HepG2 (cell line): ENCODE measurements around the gene BTF3L4. TPM values are rescaled to one million over a fixed set of nuclear protein-coding genes. Genes with fewer than 3 reads are reported as not detected.

ENCODE experiments used
- HMG20A ChIP-seq: IDR thresholded peaks from 2 replicates; pipeline ENCODE4 v1.6.1; 2016; ENCODE audit warnings: borderline replicate concordance
- HOXA3 ChIP-seq: sonication (generic); formaldehyde crosslinking; IDR thresholded peaks from 2 replicates; pipeline ENCODE4 v1.5.0; 2020; ENCODE audit warnings: missing genetic modification reagents
- JARID2 ChIP-seq: sonication (generic); formaldehyde crosslinking; IDR thresholded peaks from 2 replicates; pipeline ENCODE4 v1.8.1; 2023; ENCODE audit warnings: missing genetic modification reagents, inconsistent platforms; ENCODE audit not compliant: insufficient replicate concordance
- KDM1A ChIP-seq: IDR thresholded peaks from 2 replicates; pipeline ENCODE4 v1.6.1; 2016; ENCODE audit warnings: missing compliant biosample characterization
- MYNN ChIP-seq: sonication (generic); formaldehyde crosslinking; IDR thresholded peaks from 2 replicates; pipeline ENCODE4 v1.4.0; 2020; ENCODE audit warnings: mild to moderate bottlenecking, low read depth, missing genetic modification reagents
- SAP130 ChIP-seq: IDR thresholded peaks from 2 replicates; pipeline ENCODE4 v1.6.1; 2016; ENCODE audit warnings: low read depth
- SMAD3 ChIP-seq: sonication (generic); formaldehyde crosslinking; IDR thresholded peaks from 2 replicates; pipeline ENCODE4 v1.4.0; 2020; ENCODE audit warnings: missing genetic modification reagents
- ZNF382 ChIP-seq: sonication (generic); formaldehyde crosslinking; IDR thresholded peaks from 2 replicates; pipeline ENCODE4 v1.5.0; 2020; ENCODE audit warnings: missing genetic modification reagents, mild to moderate bottlenecking, borderline replicate concordance
- ZNF674 ChIP-seq: sonication (generic); formaldehyde crosslinking; IDR thresholded peaks from 2 replicates; pipeline ENCODE4 v1.5.0; 2020; ENCODE audit warnings: low read depth, mild to moderate bottlenecking, missing genetic modification reagents
- ZNF746 ChIP-seq: sonication (generic); formaldehyde crosslinking; IDR thresholded peaks from 2 replicates; pipeline ENCODE4 v1.8.0; 2022; ENCODE audit warnings: mild to moderate bottlenecking, missing genetic modification reagents
- ZNF772 ChIP-seq: sonication (generic); formaldehyde crosslinking; IDR thresholded peaks from 2 replicates; pipeline ENCODE4 v1.5.0; 2020; ENCODE audit warnings: mild to moderate bottlenecking, missing genetic modification reagents
- ZNF782 ChIP-seq: sonication (generic); formaldehyde crosslinking; IDR thresholded peaks from 2 replicates; pipeline ENCODE4 v1.4.0; 2020; ENCODE audit warnings: missing genetic modification reagents, mild to moderate bottlenecking, borderline replicate concordance
- polyA plus RNA-seq, 8 experiments: library from polyadenylated mRNA; depleted of rRNA in 3 of 8; stranded (reverse) in 7 of 8; unstranded in 1 of 8; fragments of >200 nt; fragmentation: Illumina TruSeq in 4 of 8; extraction: Trizol in 4 of 8; gene quantifications; 2 replicates each; pipeline versions ENCODE4 v1.2.1 to v1.2.3, GENCODE V29; 2011 to 2016; ENCODE audit warnings: low read depth in 4 of 8, missing spikeins in 1 of 8, mixed read lengths in 1 of 8; ENCODE audit not compliant: insufficient read depth in 1 of 8
- total RNA-seq, 5 experiments: library from RNA; depleted of rRNA; stranded (reverse); fragments of >200 nt; fragmentation: Illumina TruSeq; extraction: Trizol; gene quantifications; 2 replicates each; pipeline ENCODE4 v1.2.3, GENCODE V29; 2016; ENCODE audit warnings: low read depth in 1 of 5
- TF ChIP-seq, protein P1 (sequence below): sonication (generic); formaldehyde crosslinking; conservative IDR thresholded peaks from 2 replicates; pipeline ENCODE4 v1.4.0; 2020; ENCODE audit warnings: mild to moderate bottlenecking, missing genetic modification reagents, moderate library complexity
- TF ChIP-seq, protein P2 (sequence below): sonication (generic); formaldehyde crosslinking; IDR thresholded peaks from 2 replicates; pipeline ENCODE4 v1.4.0; 2020; ENCODE audit warnings: missing genetic modification reagents
- TF ChIP-seq, protein P3 (sequence below): sonication (generic); formaldehyde crosslinking; IDR thresholded peaks from 2 replicates; pipeline ENCODE4 v1.4.0; 2020; ENCODE audit warnings: missing genetic modification reagents, borderline replicate concordance
- TF ChIP-seq, protein P4 (sequence below): conservative IDR thresholded peaks from 2 replicates; pipeline ENCODE4 v1.6.1; 2018; ENCODE audit warnings: missing genetic modification reagents
- TF ChIP-seq, protein P5 (sequence below): IDR thresholded peaks from 2 replicates; pipeline ENCODE4 v1.6.1; 2016; ENCODE audit warnings: control low read depth
- TF ChIP-seq, protein P6 (sequence below): sonication (generic); formaldehyde crosslinking; IDR thresholded peaks from 2 replicates; pipeline ENCODE4 v1.5.0; 2020; ENCODE audit warnings: missing genetic modification reagents

The BTF3L4 gene
- total and polyA plus RNA-seq, 2 of the 13 experiments (the other 11 are each of a cell fraction or from before 2014, with no cell fraction given), result 59.0 to 74.3 TPM

DNA sequence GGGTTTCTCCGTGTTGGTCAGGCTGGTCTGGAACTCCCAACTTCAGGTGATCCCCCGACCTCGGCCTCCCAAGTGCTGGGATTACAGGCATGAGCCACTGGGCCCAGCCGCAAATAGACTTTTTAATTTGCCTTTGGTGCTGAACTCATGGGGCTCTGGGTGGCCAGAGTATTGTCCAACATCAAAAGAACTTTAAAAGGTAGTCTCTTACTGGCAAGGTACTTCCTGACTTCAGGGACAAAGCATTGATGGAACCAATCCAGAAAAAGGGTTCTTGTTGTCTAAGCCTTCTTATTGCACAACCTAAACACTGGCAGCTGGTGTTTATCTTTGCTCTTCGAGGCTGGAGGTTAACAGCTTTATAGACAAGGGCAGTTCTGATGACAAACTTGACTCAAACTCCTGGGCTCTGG is 18.7 kb upstream of the BTF3L4 start (continued):
- TF ChIP-seq JARID2 (CRISPR knock-in tag), result no peak
- TF ChIP-seq, protein P1, sequence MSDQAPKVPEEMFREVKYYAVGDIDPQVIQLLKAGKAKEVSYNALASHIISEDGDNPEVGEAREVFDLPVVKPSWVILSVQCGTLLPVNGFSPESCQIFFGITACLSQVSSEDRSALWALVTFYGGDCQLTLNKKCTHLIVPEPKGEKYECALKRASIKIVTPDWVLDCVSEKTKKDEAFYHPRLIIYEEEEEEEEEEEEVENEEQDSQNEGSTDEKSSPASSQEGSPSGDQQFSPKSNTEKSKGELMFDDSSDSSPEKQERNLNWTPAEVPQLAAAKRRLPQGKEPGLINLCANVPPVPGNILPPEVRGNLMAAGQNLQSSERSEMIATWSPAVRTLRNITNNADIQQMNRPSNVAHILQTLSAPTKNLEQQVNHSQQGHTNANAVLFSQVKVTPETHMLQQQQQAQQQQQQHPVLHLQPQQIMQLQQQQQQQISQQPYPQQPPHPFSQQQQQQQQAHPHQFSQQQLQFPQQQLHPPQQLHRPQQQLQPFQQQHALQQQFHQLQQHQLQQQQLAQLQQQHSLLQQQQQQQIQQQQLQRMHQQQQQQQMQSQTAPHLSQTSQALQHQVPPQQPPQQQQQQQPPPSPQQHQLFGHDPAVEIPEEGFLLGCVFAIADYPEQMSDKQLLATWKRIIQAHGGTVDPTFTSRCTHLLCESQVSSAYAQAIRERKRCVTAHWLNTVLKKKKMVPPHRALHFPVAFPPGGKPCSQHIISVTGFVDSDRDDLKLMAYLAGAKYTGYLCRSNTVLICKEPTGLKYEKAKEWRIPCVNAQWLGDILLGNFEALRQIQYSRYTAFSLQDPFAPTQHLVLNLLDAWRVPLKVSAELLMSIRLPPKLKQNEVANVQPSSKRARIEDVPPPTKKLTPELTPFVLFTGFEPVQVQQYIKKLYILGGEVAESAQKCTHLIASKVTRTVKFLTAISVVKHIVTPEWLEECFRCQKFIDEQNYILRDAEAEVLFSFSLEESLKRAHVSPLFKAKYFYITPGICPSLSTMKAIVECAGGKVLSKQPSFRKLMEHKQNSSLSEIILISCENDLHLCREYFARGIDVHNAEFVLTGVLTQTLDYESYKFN, result peak; percentile 97
- peak; percentile 86 for TF ChIP-seq HOXA3 (CRISPR knock-in tag)
- TF ChIP-seq, protein P2, sequence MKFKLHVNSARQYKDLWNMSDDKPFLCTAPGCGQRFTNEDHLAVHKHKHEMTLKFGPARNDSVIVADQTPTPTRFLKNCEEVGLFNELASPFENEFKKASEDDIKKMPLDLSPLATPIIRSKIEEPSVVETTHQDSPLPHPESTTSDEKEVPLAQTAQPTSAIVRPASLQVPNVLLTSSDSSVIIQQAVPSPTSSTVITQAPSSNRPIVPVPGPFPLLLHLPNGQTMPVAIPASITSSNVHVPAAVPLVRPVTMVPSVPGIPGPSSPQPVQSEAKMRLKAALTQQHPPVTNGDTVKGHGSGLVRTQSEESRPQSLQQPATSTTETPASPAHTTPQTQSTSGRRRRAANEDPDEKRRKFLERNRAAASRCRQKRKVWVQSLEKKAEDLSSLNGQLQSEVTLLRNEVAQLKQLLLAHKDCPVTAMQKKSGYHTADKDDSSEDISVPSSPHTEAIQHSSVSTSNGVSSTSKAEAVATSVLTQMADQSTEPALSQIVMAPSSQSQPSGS (CRISPR knock-in tag), result peak; percentile 90
- TF ChIP-seq ZNF746 (CRISPR knock-in tag), result peak; percentile 63; the same call in 1 of the 2 replicates
- no peak for TF ChIP-seq ZNF674 (CRISPR knock-in tag)
- TF ChIP-seq, protein P3, sequence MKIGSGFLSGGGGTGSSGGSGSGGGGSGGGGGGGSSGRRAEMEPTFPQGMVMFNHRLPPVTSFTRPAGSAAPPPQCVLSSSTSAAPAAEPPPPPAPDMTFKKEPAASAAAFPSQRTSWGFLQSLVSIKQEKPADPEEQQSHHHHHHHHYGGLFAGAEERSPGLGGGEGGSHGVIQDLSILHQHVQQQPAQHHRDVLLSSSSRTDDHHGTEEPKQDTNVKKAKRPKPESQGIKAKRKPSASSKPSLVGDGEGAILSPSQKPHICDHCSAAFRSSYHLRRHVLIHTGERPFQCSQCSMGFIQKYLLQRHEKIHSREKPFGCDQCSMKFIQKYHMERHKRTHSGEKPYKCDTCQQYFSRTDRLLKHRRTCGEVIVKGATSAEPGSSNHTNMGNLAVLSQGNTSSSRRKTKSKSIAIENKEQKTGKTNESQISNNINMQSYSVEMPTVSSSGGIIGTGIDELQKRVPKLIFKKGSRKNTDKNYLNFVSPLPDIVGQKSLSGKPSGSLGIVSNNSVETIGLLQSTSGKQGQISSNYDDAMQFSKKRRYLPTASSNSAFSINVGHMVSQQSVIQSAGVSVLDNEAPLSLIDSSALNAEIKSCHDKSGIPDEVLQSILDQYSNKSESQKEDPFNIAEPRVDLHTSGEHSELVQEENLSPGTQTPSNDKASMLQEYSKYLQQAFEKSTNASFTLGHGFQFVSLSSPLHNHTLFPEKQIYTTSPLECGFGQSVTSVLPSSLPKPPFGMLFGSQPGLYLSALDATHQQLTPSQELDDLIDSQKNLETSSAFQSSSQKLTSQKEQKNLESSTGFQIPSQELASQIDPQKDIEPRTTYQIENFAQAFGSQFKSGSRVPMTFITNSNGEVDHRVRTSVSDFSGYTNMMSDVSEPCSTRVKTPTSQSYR (CRISPR knock-in tag), result peak; percentile 58; the same call in 1 of the 2 replicates
- TF ChIP-seq, protein P4, sequence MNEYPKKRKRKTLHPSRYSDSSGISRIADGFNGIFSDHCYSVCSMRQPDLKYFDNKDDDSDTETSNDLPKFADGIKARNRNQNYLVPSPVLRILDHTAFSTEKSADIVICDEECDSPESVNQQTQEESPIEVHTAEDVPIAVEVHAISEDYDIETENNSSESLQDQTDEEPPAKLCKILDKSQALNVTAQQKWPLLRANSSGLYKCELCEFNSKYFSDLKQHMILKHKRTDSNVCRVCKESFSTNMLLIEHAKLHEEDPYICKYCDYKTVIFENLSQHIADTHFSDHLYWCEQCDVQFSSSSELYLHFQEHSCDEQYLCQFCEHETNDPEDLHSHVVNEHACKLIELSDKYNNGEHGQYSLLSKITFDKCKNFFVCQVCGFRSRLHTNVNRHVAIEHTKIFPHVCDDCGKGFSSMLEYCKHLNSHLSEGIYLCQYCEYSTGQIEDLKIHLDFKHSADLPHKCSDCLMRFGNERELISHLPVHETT, result peak; percentile 81
- TF ChIP-seq HMG20A (CRISPR knock-in tag), result peak; percentile 95
- 0 out of 2 replicates have a peak, but pooled peaks have one; percentile 47 for TF ChIP-seq MYNN (CRISPR knock-in tag)
- peak; percentile 86 for TF ChIP-seq KDM1A (CRISPR knock-in tag)
- TF ChIP-seq ZNF382, result no peak
- TF ChIP-seq, protein P5, sequence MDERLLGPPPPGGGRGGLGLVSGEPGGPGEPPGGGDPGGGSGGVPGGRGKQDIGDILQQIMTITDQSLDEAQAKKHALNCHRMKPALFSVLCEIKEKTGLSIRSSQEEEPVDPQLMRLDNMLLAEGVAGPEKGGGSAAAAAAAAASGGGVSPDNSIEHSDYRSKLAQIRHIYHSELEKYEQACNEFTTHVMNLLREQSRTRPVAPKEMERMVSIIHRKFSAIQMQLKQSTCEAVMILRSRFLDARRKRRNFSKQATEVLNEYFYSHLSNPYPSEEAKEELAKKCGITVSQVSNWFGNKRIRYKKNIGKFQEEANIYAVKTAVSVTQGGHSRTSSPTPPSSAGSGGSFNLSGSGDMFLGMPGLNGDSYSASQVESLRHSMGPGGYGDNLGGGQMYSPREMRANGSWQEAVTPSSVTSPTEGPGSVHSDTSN (CRISPR knock-in tag), result no peak
- TF ChIP-seq, protein P6, sequence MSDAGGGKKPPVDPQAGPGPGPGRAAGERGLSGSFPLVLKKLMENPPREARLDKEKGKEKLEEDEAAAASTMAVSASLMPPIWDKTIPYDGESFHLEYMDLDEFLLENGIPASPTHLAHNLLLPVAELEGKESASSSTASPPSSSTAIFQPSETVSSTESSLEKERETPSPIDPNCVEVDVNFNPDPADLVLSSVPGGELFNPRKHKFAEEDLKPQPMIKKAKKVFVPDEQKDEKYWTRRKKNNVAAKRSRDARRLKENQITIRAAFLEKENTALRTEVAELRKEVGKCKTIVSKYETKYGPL (CRISPR knock-in tag), result 0 out of 2 replicates have a peak, but pooled peaks have one; percentile 50
- TF ChIP-seq SMAD3, result peak; percentile 95
- TF ChIP-seq ZNF782 (CRISPR knock-in tag), result no peak; the same call in 1 of the 2 replicates
- TF ChIP-seq SAP130 (CRISPR knock-in tag), result peak; percentile 96
- TF ChIP-seq ZNF772, result peak; percentile 90; the same call in 1 of the 2 replicates
